Measurements from ENCODE around the gene RTN4RL1.
"Not testable (repeated sequence)": the region's sequence is repeated elsewhere in the genome, so short reads cannot be mapped to it uniquely, and the experiment has no call there.

Gene RTN4RL1

DNA sequence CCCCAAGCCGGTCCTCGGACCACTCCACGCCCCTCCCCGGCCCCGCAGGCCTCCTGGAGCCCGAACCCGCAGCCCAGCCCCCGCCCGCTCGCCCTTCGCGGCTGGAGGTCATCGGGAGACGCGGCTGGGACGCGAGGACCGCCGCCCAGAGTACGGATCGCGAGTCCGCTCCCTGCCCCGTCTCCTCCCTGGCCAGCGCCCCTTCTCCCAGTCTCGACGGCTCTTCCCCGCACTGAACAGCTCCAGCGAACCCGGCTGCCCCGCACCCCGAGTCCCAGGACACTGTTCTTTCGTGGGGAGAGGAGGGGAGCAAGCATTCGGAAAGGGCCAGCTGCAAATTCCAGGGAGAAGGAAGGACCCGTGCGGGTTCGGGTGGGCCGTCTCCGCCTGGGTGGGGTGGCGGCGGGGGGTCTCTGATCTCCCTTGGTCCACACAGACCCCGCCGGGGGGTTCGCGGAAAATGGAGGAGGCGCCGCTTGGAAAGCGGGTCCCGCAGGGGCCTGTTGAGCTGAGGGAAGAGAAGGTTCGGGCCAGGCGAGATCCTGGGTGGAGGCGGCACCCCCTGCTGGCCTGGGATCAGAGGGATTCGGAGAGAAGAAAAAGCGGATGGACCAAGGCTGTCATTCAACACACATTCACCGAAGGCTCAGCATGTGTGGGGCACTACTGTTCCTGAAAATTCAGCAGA lies 632 bp upstream of the RTN4RL1 start:
- H3K4me3 Mint-ChIP-seq, result peak overlapping the region; percentile 77
- no peaks in the 10 kb centered on the region for H3K9me3 Mint-ChIP-seq
- H3K27ac Mint-ChIP-seq, result no peak overlapping the region
- ATAC-seq, result no peak
- peaks cover 47% of the 10 kb centered on the region for H3K27me3 Mint-ChIP-seq
- H3K4me1 Mint-ChIP-seq, result peaks cover 38% of the 10 kb centered on the region
- H3K36me3 Mint-ChIP-seq, result no peaks in the 10 kb centered on the region

DNA sequence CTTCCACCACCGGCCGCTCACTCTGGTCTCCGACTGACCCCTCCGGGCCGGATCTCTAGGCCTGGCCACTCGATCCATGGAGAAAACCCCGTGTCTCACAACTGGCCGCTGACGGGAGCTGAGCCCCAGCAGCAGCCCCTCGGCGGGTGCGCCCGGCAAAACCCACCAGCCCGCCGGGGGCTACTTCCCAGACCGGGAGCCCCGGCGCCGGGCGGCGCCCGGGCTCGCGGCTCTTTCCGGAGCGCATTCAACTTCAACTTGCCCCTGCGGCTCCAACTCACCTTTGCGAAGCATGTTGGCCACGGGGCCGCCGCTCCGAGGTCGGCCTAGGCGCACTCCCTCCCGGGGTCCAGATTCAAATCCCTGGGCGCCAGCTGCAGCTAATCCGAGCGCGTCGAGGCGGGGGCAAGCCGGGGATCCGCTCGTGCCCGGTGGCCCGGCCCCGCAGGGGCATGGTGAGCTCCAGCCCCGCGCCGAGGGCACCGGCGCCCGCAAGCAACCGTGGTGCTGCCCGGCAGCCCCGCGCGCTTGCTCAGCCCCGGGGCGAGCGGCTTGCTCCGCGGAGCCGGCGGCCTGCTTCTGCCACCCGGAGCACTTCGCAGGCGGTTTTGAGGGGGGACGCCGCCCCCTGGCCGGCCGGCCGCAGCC lies 438 bp downstream of the RTN4RL1 start:
- peak overlapping the region; percentile 62 for H3K4me3 Mint-ChIP-seq

DNA sequence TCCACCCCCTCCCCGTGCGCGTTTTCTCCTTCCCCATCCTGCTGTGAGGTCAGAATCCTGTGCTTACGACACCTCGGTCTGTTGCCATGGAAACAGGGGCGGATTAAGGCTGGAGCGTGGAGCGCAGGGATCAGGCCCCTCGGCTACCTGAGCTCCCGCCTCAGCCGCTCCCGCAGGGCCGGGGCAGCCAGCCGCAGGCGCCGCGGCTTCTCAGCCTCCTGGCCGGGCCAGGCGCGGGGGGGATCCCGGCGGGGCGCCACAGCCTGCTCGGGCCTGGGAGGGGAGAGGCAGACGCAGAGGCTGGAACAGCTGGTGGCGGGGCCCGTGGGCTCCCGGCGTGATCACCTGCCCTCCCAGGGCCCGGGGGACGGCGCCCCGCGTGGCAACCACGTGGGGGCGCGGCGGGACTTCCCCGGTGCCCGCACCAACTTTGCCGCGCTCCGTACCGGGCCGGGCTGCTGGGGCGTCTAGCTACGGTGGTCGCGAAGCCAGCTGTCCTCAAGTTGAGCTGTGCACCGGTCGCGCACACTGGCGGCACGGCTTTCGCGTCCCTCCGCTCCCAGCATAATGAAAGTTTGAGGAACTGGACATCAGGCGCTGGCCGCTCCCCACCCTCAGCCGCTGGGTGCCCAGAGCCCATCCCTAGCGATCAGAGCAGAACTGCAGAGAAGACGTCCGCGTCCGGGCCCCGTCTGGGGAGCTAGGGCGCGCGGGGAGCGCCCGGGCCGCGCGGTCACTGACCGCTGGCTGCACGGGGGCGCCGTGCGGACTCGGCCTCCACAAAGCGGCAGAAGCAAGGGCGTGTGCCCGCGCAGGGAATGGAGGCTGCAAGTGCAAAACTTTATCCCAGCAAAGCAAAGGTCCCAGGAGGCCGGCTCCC lies 1.2 kb downstream of the RTN4RL1 start:
- Mint-ChIP-seq H3K9me3 (no peaks in the 10 kb centered on the region), H3K27ac (no peak overlapping the region)

More for the DNA sequence above, 438 bp downstream of the RTN4RL1 start:
- no peaks in the 10 kb centered on the region for H3K36me3 Mint-ChIP-seq
- H3K9me3 Mint-ChIP-seq, result no peaks in the 10 kb centered on the region
- no peak overlapping the region for H3K27ac Mint-ChIP-seq
- peaks cover 48% of the 10 kb centered on the region for H3K27me3 Mint-ChIP-seq
- ATAC-seq, result no peak
- H3K4me1 Mint-ChIP-seq, result peaks cover 32% of the 10 kb centered on the region

DNA sequence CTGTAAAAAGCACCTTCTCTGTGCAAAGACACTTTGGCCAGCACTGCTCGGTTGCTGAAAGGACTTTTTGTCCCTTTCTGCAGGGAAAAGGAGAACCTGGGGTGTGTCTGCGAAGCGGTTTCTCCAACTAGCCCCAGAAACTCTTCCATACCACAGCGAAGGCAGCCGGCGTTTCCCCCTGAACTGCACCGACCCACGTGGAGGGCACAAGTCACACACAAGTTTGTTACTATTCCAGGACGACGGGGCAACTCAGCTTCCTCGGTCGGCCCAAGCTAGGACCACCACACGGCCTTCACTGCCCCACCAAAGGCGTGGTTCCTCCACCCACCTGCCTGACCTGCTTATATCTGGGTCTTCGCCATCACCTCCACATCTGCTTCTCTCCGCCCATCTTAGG lies 1.9 kb downstream of the RTN4RL1 start:
- ATAC-seq, result no peak
- Mint-ChIP-seq H3K36me3 (no peaks in the 10 kb centered on the region), H3K27me3 (peaks cover 54% of the 10 kb centered on the region), H3K27ac (no peak overlapping the region), H3K9me3 (no peaks in the 10 kb centered on the region), H3K4me3 (peak overlapping the region; percentile 46), H3K4me1 (peaks cover 32% of the 10 kb centered on the region)

More for the DNA sequence above, 1.2 kb downstream of the RTN4RL1 start:
- H3K4me3 Mint-ChIP-seq, result peak overlapping the region; percentile 62
- H3K27me3 Mint-ChIP-seq, result peaks cover 54% of the 10 kb centered on the region
- H3K4me1 Mint-ChIP-seq, result peaks cover 28% of the 10 kb centered on the region
- H3K36me3 Mint-ChIP-seq, result no peaks in the 10 kb centered on the region
- ATAC-seq, result no peak

DNA sequence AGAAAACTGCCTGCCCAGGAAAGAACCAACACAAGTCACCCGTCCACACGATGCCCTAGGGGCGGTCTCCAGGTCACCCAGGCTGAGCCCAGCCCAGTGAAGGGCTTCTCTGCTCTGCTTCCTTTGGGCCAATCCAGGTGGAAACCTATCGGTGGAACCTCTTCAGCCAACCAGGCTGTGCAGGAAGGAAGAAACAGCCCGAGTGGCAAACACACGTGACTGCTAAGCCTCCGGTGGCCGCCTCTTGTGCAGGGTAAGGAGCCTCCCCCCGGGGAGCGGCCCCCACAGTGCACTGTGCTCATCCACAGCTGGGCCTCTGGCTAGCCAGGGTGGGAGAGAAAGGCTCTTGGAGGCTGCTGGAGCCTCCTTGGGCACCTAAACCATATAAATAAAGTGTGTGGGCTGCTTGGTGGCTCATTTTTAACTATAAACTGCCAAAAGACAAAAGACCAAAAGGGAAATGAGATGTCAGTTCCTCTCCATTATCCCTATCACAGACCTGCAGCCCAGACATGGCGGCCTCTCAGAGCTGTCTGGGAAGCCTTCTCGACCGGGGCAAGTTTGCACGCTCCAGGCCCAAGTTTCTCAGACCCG lies 2.4 kb downstream of the RTN4RL1 start:
- Mint-ChIP-seq H3K36me3 (no peaks in the 10 kb centered on the region), H3K4me3 (no peak overlapping the region), H3K27me3 (peaks cover 54% of the 10 kb centered on the region), H3K9me3 (no peaks in the 10 kb centered on the region), H3K27ac (no peak overlapping the region), H3K4me1 (peaks cover 37% of the 10 kb centered on the region)
- ATAC-seq, result no peak

DNA sequence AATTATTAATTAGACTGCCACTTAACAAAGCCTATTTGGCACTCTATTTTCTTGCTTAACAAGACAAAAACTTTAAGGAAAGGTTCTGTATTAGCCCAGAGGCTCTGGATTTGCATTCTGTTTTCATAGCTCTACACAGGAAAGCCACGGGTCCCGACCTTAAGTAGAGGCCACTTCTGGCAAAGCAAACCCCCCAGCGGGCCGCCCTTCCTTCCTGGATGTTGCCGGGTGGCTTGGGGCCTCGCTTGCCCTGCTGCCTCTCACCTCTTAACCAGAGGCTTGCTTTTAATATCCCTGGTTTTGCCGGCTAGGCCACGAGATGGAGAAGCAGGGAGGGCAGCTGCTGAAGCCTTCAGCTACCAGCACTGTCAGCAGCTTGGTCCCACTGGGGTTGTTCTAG lies 4.4 kb downstream of the RTN4RL1 start:
- peaks cover 39% of the 10 kb centered on the region for H3K27me3 Mint-ChIP-seq
- no peak for ATAC-seq
- no peaks in the 10 kb centered on the region for H3K9me3 Mint-ChIP-seq
- no peaks in the 10 kb centered on the region for H3K36me3 Mint-ChIP-seq
- H3K27ac Mint-ChIP-seq, result no peak overlapping the region
- H3K4me3 Mint-ChIP-seq, result no peak overlapping the region
- H3K4me1 Mint-ChIP-seq, result peaks cover 31% of the 10 kb centered on the region

DNA sequence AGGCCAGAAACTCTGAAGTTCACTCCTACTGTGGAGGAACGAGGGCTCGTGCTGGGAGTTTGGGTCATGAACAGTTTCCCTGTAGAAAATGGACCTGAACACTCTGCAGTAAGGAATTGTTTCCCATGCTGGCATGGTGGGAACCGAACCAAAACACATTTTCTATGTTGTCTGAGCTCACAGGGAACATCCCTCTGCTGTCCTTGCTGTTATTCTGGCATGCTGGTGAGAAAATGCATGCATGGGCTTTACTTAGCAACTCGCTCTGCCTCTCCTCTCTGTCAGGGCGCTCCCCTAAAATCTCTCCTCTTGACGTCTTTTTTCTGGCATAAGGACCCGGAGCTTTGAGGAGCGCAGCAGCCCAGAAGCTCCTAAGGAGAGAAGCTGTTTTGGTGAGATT lies 5.4 kb downstream of the RTN4RL1 start:
- no peak for ATAC-seq
- Mint-ChIP-seq H3K4me1 (peaks cover 28% of the 10 kb centered on the region), H3K36me3 (no peaks in the 10 kb centered on the region), H3K27ac (no peak overlapping the region), H3K4me3 (no peak overlapping the region), H3K27me3 (peaks cover 43% of the 10 kb centered on the region), H3K9me3 (no peaks in the 10 kb centered on the region)

DNA sequence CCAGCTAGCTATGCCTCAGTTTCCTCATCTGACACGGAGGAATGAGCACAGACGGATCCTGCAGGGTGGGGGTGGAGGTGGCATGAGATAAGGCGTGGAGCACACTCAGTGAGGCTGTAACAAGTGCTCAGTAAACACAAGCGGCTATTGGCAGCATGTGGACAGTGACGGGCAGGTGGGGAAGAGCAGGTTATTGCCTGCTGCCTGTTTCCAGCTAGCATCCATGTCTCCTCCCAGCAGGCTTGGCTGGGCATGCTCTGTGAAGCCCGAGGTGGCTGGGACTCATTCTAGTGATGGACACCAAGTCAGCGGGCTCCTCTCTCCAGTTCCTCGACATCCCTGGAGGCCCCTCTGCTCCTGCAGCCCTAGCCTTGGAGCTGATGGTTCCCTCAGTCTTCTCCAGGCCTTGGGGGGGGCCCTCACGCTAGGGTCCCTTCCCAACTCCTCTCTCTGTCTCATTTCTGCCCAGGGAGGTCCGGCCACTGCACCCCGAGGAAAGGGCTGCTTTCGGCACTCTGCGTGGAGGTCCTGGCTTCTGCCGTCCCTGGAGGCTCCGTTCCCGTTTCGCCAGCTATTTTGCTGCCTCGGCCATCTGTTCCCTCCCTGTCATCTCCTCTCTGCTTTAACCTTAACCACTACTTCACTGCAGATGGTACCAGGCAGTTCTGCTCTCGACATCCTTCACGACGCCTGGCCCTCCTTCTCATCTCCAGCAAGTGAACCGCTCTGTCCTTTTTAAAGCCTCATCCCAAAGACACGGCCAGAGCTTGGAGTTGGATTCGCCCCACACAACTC lies 6.2 kb downstream of the RTN4RL1 start:
- H3K27me3 Mint-ChIP-seq, result peaks cover 52% of the 10 kb centered on the region
- no peak overlapping the region for H3K27ac Mint-ChIP-seq
- no peaks in the 10 kb centered on the region for H3K9me3 Mint-ChIP-seq
- ATAC-seq, result no peak
- peaks cover 28% of the 10 kb centered on the region for H3K4me1 Mint-ChIP-seq
- no peak overlapping the region for H3K4me3 Mint-ChIP-seq
- H3K36me3 Mint-ChIP-seq, result no peaks in the 10 kb centered on the region

DNA sequence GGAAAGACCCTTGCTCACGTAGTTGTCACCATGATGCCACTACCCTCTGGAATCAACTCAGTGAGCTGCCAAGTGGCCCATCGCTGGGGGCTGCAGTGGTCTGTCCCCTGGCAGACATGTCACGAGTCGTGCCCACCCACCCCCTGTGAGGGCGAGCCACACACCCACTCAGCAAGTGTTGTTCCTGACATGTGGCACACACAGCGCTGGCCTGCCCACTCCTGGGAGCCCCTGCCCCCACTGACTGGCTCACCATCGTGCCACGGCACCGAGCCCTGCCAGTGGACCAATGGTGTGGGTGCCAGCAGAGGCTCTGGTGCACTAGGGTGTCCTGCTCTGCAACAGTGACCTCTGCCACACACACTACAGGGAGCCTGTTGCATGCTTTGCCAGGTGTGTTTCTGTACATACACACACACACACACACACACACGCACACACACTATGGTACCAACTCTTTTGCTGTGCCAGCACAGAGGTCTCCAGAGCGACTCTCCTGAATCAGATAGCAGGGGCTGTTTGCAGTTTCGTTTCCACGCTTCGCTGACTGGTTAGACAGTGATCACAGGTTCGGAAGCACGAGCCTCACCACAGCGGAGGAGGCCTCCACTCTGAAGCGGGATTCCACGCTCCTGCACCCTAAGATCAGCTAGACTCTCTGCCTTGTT lies 7.7 kb downstream of the RTN4RL1 start:
- H3K27ac Mint-ChIP-seq, result peak overlapping the region; percentile 66
- no peak overlapping the region for H3K4me3 Mint-ChIP-seq
- peaks cover 4% of the 10 kb centered on the region for H3K36me3 Mint-ChIP-seq
- H3K4me1 Mint-ChIP-seq, result peaks cover 17% of the 10 kb centered on the region
- H3K9me3 Mint-ChIP-seq, result peaks cover 2% of the 10 kb centered on the region
- peak; percentile 78 for ATAC-seq
- H3K27me3 Mint-ChIP-seq, result peaks cover 56% of the 10 kb centered on the region

DNA sequence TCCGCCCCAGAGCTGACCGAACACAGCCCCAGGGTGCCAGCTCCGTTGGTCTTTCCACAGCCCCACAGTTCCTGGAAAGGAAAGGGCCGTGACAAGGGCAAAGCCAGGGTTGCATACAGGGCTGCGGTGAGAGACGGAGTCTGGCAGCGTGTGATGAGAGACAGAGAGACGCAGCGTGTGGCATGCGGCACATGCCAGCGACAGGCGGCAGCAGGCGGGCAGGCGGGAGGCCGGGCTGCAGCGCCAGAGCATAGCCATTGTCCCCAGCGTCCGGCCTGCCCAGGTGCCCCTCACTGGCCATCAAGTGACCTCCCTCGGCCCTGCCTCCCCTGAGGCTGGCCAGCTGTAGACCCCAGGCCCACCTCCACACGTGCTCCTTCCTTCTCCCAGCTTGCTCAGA lies 8.6 kb downstream of the RTN4RL1 start:
- no peak overlapping the region for H3K4me3 Mint-ChIP-seq
- H3K4me1 Mint-ChIP-seq, result peaks cover 17% of the 10 kb centered on the region
- peaks cover 3% of the 10 kb centered on the region for H3K9me3 Mint-ChIP-seq
- no peak for ATAC-seq
- peaks cover 6% of the 10 kb centered on the region for H3K36me3 Mint-ChIP-seq
- no peak overlapping the region for H3K27ac Mint-ChIP-seq
- peaks cover 65% of the 10 kb centered on the region for H3K27me3 Mint-ChIP-seq

DNA sequence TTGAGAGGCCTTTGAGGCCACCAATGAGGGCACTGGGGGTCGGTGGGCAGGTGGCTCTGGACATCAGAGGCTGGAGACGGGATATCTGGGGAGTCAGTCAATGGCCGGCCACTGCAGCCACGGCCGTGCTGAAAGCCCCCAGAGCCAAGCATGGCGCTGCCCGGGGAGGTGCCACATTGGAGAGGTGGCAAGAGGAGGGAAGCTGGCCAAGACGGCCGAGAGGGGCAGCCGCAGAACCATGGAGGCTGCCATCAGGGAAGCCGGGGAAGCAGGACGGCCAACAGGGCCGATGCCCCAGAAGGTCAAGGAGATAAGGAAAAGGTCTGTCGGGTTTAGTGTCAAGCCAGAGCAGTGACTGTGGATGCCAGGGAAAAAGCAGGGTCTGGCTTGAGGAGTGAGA lies 9.8 kb downstream of the RTN4RL1 start:
- Mint-ChIP-seq H3K4me3 (no peak overlapping the region), H3K9me3 (peaks cover 3% of the 10 kb centered on the region), H3K27ac (no peak overlapping the region)

DNA sequence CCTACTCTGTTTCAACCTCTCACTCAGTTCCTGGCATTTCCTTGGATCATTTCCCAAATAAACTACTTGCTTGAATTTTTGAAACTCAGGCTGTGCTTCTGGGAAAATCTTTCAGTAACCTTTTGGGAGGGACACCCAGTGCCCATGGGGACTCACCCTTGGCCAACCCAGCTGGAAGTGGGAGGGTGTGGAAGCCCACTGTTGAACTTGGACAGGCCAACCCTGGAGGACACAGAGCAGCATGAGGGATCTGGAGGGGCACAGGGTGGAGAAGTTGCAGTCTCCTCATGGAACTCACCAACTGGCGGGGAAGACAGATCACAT lies 11.2 kb downstream of the RTN4RL1 start:
- H3K27ac Mint-ChIP-seq, result no peak overlapping the region
- H3K27me3 Mint-ChIP-seq, result peaks cover 64% of the 10 kb centered on the region

More for the DNA sequence above, 9.8 kb downstream of the RTN4RL1 start:
- no peak for ATAC-seq
- H3K4me1 Mint-ChIP-seq, result peaks cover 11% of the 10 kb centered on the region
- H3K27me3 Mint-ChIP-seq, result peaks cover 72% of the 10 kb centered on the region
- H3K36me3 Mint-ChIP-seq, result peaks cover 6% of the 10 kb centered on the region

DNA sequence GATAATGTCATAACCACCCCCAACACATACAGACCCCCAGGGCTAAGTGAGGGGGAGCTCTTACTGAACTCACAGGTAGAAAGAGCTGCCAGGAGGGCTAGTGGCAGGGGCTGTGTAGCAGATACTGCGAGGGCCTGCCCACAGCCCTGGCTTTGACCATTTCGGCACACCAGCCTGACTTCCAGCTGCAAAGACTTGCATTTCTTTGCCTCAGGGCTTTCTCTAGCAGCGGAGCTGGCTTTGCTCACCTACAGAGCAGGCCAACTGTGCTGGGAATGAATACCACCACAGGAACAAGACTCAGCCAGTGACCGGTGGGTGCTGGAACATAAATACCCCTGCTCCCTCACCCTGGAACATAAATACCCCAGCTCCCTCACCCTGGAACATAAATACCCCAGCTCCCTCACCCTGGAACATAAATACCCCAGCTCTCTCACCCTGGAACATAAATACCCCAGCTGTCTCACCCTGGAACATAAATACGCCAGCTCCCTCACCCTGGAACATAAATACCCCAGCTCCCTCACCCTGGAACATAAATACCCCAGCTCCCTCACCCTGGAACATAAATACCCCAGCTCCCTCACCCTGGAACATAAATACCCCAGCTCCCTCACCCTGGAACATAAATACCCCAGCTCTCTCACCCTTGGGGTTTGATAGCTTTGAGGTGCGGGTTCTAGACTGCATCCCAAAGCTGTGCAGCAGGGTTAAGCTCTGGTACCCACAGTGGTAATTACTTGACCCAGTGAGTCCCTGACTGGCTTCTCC lies 11.7 kb downstream of the RTN4RL1 start:
- not testable (repeated sequence) for H3K4me3 Mint-ChIP-seq, ATAC-seq, H3K27ac Mint-ChIP-seq, H3K4me1 Mint-ChIP-seq, H3K9me3 Mint-ChIP-seq, H3K36me3 Mint-ChIP-seq
- peaks cover 58% of the 10 kb centered on the region for H3K27me3 Mint-ChIP-seq

More for the DNA sequence above, 11.2 kb downstream of the RTN4RL1 start:
- no peak for ATAC-seq
- H3K36me3 Mint-ChIP-seq, result peaks cover 6% of the 10 kb centered on the region
- H3K9me3 Mint-ChIP-seq, result peaks cover 3% of the 10 kb centered on the region
- H3K4me3 Mint-ChIP-seq, result no peak overlapping the region
- peaks cover 11% of the 10 kb centered on the region for H3K4me1 Mint-ChIP-seq

DNA sequence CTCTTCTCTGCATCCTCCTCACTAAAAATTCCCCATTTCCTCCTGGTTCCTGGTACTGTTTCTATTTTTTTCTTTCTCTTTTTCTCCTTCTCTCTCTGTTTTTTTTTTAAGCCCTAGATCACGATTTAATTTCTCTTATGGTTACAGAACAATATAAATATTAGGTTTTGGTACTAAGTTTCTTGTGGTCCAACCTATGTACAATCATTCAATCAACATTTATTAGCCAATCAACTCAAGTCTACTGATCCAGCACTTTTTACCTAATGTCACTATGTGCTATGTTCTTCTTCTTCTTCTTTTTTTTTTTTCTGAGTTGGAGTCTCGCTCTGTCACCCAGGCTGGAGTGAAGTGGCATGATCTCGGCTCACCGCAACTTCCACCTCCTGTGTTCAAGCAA lies 12.6 kb downstream of the RTN4RL1 start:
- Mint-ChIP-seq H3K27ac (no peak overlapping the region), H3K36me3 (peaks cover 6% of the 10 kb centered on the region), H3K27me3 (peaks cover 51% of the 10 kb centered on the region), H3K4me1 (no peaks in the 10 kb centered on the region), H3K4me3 (no peak overlapping the region), H3K9me3 (peaks cover 3% of the 10 kb centered on the region)
- no peak for ATAC-seq
